ENCODE measurements around the gene JSRP1.

The JSRP1 gene

DNA sequence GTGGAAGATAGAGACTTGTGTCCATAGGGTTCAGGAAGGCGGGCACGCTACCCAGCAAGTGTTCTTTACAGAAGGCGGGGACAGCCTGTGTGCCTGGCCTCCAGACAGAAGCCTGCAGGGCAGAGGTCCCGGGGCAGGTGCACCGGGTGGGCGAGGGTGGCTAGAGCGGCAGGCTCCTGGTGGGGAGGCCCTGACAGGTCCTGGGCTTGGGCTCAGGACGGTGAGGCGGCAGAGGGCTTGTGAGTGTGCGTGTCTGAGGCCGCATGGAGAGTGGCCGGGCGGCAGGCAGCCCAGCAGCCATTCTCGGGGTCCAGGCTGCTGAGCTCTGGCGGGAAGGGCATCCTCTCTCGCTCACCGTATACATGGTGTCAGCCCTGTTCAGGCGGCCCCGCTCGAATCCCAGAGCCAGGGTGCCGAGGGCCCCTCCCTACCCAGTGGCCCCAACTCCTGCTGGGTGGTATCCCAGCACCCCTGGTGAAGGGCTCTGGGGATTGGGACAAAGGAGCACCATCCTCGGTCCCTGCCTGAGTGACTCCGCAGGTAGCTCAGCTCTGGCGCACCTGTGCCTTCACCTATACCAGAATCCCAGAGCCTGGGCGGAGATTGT is 10.1 kb downstream of the JSRP1 start:
- DNase-seq = no peak

DNA sequence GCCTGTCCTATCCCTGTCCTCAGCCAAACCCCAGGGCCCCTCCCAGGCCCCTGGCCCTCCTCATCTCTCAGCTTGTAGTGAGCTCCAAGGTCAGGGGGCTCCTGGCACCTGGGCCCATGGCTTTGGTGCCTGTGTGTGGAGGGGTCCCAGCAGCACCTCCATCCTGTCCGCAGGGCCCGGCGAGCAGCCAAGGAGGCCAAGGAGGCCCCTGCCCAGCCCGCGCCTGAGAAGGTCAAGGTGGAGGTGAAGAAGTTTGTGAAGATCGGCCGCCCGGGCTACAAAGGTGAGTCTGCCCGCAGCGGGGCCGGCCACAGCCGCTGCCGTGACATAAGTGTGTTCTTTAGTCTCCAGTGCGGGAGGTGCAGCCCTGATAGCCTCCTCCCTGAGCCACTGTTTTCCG is 10.9 kb downstream of the JSRP1 start:
- no peak for DNase-seq

DNA sequence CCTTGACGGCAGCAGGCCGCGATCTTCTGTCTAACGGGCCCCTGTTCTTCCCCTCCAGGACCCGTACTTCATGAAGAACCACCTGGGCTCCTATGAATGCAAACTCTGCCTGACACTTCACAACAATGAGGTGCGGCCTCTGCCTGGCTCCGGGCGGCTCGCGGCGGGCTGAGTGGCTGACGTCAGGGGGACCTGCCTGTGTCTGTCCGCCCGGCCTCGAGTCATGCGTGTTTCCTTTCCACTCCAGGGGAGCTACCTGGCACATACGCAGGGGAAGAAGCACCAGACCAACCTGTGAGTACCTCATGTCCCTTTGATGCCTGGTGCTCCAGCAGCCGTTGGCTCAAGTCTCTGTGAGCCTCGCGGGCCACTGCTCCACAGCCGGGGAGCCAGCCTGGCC is 11.7 kb downstream of the JSRP1 start:
- DNase-seq = no peak

DNA sequence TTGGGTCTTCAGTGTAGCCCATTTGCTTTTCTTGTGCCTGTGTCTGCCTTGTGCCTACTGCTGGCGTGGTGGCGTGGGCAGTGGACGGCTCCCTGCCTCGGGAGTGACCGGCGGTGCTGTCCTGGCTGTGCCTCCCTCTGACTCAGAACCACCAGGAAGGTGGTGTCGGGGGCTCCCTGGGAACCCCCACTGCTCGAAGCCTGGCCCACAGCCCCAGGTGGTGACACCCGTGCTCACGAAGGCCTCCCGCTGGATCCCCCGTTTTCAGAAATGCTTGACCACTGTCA is 12.1 kb downstream of the JSRP1 start:
- DNase-seq = no peak

DNA sequence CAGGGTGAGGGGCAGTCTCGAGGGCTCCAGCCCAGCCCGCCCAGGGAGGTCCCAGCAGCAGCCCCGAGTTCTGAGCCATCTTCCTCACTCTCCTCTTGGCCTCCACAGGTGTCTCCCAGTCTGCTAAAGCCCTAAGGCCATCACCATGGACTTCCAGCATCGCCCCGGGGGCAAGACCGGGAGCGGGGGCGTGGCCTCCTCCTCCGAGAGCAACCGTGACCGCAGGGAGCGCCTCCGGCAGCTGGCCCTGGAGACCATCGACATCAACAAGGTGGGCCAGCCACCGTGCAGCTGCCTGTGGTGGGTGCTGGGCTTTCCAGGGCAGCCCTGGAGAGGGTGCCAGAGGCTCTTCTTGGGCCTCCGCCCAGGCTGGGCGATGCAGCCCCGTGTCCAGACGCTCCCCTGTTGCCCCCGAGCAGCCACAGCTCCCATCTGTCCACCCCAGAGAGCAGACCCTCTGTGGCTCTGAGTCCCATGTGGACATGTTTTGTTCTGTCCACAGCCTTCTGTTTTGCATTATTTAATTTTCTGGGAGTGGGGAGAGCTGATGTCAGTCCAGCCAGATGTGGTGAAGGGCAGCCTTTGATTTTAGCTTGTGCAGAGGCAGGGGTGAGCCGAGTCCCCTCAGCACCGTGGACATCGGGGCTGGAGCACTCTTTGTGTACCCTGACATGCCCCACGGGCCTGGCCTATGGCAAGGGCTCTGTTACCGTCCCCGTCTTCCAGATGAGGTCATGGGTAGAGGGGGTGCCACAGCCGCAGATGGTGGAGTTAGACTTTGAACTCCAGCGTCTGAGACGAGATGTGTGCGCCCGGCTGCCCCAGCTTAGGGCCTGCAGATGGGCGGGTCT is 12.7 kb downstream of the JSRP1 start:
- DNase-seq = no peak

DNA sequence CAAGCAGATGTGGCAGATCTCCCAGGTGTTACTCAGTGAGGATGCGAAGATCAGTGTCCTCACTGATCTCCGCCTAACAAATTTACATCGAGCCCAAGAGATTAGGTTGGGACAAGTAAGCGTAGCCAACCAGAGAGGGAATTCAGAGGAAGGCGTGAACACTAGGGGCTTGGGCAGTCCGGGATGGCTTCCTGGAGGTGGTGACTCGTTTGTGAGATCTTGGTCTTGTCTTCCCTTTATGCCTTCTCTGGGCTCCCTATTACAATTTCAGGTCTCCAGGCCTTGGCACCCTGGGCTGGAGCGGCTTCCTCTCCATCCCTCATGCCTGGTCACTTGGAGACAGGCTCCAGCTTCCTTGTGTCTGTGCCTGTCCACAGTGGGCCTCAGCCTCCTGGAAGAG is 13.4 kb downstream of the JSRP1 start:
- no peak for DNase-seq

DNA sequence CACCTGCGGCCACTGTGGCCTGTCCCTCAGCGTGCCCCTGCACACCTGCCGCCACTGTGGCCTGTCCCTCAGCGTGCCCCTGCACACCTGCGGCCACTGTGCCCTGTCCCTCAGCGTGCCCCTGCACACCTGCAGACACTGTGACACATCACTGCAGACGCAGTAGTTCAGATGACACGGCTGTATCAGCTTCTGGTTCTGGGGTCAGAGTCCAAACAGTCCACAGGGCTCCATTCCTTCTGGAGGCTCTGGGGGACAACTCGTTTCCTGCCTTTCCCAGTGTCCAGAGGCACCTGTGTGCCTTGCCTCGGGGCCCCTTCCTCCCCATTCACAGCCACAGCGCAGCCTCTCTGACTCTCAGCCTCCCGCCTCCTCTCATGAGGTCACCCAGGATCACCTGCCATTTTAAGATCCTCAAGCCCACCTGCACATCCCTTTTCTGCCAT is 14.1 kb downstream of the JSRP1 start:
- no peak for DNase-seq

DNA sequence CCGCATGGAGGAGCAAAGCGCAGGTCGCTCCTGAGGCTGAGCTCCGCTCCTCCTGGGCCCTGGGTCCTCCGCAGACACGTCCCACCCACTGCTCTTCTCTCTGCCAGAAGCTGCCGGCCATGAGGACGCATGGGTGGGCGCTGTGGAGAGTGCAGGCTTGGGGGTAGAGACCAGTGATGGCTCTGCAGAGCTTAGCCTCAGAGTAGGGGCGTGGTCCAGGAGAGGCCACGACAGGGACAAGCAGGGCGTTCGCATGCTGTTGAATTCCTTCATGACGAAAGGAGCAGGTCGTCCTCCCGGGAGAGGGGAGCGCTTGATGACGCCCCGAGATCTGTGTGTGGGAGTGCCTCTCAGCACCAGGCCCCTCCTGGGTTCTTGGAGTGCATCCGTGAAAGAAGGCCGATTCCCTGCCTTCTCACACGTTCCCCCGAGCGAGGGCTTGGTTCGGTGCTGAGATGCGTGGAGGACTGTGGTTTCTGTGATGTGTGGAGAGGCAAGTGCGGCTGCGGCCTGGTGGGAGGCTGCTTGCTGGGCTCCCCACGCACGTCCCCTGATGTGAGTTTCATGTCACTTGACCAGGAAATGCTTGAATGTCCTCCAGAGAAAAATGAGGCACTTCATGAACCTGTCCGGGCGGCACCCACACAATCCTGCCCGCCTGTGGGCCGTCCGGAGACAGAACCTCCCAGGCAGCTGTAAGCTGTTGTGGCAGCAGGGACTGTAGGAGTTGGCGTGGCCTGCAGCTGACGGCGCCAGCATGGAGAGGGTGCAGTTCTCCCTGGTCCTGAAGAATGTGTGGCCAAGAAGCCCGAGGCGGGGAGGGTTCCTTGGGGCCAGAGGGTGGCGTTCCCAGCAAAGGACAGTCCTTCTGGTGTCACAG is 15.1 kb downstream of the JSRP1 start:
- no peak for DNase-seq

DNA sequence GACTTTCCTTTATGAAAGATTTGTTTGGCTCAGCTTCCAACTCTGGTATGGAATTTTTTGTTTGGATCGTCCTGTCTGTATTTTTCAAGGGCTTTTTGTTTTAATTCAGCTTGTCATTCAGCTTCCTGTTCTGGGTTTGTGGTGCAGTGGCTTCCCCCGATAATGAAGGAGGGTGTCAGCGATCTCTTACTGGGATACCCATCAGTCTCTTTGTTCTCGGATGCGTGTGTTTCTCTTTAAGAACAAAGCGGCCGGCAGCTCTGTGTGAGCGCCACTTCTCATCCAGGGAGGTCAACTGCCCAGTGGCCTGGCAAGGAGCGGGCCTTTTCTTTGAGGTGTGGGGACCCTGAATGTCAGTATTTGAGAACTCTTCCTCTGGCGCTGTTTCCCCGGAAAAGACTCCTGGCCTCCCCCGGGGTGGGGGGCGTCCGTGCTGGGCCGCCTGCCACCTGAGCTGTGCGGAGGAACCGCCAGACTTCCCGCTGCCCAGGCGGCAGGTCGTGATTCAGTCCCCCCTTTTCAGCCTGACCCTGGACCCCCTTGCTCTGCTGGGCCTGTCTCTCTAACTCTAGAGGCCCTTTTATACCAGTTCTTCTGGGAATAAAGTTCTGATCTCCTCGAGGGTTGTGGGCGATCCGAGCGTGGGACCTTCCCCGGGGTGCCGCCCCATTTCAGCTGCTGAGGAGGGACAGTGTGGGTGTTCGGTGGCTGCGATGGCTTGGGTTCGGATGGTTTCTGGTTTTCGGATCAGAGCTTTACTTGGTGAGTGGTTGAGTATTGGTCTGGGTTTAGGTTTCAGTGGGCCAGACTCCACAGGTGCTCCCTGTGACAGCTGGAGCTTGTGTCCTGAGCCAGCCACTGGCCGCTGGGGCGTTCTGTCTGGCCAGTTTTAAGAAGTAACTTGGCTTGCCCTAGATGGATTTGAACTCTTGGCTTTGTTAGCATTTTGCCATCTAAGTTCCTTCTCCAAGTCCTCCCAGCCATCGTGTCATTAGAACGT is 16.1 kb downstream of the JSRP1 start:
- no peak for DNase-seq

DNA sequence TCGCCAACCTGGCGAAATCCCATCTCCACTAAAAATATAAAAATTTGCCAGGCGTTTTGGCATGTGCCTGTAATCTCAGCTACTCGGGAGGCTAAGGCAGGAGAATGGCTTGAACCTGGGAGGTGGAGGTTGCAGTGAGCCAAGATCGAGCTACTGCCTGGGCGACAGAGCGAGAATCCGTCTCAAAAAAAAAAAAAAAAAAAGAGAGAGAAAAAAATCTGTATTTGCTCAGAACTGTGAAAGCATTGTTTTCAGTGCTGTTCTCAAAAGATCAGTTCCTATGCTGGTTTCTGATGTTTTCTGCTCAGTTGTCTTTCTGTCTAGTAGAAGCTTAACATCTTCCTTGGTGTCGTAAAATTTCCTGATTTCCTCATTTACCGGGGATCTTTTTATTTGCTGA is 17.0 kb downstream of the JSRP1 start:
- DNase-seq = no peak

DNA sequence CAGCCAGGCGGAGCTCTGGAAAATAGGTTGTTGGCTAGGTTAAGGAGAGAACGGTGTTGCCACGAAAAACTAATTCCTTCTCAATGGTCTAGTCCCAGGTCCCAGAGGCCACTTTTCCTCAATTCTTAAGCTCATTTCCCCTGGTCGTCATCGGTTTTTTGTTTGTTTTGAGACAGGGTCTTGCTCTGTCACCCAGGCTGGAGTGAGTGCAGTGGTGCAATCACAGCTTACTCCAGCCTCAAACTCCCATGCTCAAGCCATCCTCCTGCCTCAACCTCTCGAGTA is 18.4 kb downstream of the JSRP1 start:
- DNase-seq = no peak

DNA sequence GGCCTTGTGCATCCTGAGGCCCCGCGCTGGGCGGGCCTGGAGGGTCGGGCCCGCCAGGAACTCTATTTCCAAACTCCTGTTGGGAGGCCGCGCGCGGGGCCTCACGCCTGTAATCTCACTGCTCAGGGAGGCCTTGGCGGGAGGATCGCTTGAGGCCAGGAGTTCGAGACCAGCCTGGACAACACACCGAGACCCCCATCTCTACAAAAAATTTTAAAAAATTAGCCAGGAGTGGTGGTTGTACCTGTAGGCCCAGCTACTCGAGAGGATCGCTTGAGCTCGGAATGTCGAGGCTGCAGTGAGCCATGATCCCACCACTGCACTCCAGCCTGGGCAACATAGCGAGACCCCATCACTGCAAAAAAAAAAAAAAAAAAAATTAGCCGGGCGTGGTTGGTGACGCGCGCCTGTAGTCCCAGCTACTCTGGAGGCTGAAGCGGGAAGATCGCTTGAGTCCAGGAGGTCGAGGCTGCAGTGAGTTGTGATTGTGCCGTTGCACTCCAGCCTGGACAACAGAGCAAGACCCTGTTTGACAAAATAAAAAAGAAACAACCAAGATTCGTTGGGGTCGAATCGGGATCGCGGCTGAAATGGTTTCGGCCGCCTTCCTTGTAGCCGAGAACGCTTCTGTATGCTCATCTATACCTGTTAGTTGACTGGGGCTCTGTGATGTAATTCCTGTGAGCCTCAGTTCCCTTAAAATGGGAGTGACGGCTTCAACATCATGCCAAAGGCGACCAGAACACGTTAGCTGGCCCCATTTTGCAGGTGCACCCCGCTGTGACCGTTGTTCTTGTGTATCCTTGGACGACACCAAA is 19.0 kb downstream of the JSRP1 start:
- no peak for DNase-seq

DNA sequence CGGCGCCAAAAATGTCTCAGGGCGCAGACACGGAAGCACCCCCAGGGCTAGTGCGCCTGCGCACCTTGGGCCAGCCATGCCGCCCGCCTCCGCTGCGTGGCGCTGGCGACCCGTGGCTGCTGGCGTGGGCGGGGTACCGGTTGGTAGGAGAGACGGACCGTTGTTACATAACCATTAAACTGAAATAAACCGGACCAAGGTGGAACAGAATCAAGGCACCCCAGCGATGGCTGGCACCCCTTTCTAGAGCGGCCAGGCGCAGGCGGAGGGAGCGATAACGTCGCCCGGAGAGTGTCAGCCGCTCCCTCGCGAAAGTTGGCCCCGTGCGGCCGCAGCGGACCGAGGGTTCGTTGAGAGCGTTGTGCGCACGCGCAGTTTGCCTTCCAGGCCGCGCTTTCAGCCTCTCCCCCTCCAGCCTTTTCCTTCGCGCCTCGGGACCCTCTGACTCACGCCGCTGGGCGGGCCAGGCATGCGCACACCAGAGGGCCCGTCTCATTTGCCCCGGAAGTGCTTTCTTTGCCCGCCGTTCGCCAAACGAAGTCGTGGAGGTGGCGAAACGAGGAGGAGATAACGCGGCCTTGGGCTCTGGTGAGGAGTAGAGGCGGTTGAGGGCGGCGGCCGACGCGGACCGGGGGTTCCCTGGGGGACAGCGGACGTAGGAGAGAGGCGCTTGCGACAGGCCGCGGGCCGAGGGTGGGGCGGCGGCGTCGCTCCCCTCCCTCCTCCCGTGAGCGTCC is 19.7 kb downstream of the JSRP1 start, which contains the start of the genes PLEKHJ1 and SF3A2:
Gene PLEKHJ1, minus strand, starts transcription at position 16 of the 737 bp plus-strand sequence. CDS start 81 bp downstream, outside the sequence.
Gene SF3A2, plus strand, starts transcription at position 511 of the 737 bp plus-strand sequence. CDS start 6,595 bp downstream, outside the sequence.
- DNase-seq = peak; percentile 99

DNA sequence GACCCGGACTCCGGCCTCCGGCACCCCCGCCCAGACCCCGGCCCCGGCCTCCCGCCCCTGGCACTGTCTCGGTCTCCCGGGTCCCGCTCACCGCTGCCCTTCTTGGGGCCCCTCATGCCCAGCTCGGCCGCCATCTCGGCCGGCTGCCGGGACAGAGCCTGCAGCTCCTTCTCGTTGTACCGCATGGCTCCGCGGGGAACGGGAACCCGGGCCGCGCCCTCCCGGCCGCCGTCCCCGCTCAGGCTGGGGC is 20.2 kb downstream of the JSRP1 start:
- DNase-seq = no peak

DNA sequence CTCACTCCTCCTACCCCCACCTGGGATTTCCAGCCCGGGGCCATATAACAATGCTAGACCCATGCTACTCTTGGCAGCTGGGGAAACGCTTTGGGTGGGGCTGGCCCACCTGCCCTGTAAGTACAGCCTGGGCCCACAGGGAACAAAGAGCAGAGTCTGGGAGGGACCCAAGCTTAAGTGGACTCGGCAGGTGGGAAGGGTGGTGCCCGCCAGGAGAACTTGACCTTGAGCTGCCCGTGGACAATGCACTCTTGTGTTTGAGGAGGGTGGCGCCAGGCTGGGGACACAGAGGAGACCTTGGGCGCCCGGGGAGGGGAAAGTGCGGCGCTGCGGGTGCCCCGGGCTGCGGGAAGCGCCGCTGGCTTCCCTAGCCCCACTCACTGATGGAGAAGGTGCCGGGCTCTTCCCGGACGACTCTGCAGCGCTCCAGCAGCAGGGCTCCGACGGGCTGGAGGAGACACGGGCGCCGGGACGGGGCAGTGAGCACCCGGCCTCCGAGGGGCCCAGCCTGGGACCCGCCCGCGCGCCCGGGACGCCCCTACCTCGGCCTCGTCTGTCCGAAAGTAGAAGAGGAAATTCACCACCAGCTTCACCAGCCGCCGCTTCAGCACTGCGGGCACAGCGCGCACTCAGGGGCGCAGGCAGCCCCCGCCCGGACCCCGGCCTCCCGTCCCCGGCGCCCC is 20.7 kb downstream of the JSRP1 start:
- no peak for DNase-seq

DNA sequence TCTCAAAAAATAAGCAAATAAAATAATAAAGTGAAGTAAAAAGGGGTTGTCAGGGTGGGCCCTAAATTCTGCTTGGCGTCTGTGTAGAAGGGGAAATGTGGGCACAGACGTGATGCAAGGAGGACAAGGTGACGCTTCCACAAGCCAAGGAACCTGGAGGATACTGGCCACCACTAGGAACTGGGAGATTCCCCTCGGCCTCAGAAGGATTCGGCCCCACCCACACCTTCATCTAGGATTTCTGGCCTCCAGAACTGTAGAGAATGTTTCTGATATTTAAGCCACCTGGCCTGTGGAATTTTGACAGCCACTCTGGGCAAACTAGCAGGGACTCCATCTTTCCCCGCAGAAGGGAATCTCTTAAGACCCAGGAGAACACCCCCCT is 21.2 kb downstream of the JSRP1 start:
- no peak for DNase-seq

DNA sequence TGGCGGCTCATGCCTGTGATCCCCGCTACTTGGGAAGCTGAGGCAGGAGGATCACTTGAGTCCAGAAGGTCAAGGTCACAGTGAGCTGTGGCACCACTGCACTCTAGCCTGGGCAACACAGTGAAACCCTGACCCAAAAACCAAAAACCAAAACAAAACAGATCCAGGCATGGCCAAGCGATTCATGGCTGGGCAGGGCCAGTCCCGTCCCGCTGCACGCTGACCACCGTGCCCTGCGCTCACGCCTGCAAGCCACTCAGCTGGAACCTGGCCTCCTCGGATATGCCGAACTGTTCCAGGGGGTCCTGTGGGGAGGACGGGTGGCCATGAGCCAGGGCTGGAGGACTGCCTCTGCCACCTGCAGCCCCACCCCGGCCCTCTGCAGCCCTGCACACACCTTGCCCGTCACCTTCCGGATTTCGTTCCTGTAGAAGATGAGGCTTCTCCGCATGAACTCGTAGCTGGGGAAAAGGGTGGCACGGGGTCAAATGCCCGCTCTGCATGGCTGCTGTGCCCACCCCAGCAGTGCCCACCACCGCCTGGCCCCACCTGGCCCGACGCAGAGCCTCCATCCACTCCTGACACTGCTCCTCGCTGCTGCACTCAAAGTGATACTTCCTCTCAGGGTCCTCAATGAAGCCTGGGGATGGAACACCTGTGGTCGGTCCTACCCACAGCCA is 22.5 kb downstream of the JSRP1 start:
- no peak for DNase-seq

DNA sequence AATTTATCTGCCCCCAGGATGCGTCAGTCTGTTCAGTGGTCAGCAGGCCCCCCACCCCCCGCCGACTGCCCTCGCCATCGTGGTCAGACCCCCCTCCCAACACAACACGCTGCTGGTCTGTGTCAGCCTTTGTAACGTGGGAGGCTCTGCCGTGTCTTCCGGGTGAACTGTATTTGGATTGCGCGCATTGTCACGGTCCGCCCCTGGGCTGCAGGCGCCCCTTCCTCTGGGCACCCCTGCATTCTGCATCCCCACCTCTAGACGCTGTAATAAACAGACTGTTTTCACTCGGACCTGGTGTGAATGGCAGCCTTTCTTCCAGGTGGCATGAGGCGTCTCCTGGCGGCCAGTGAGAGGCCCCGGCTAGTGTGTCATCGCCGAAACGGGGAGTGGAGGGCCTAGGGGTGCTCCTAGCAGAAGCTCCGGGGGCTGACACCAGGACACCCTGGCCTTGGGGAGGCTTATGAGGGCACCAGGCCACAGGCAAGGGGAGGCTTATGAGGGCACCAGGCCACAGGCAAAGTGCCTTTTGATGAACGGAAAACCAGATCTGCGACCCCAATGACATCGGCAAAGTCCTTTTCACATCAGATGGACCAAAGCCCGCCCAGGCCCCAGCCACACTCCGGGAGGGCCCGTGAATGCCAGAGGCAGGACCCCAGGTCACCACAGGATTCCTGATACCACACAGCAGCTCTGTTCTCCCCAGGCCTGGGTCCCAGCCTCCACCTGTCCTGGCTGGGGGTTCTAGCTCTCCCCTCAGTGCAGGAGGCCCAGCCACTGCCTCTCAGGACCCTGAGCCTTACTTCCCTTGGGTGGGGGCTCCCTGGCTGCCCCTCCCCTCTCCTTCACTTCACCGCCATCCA is 23.7 kb downstream of the JSRP1 start:
- no peak for DNase-seq

DNA sequence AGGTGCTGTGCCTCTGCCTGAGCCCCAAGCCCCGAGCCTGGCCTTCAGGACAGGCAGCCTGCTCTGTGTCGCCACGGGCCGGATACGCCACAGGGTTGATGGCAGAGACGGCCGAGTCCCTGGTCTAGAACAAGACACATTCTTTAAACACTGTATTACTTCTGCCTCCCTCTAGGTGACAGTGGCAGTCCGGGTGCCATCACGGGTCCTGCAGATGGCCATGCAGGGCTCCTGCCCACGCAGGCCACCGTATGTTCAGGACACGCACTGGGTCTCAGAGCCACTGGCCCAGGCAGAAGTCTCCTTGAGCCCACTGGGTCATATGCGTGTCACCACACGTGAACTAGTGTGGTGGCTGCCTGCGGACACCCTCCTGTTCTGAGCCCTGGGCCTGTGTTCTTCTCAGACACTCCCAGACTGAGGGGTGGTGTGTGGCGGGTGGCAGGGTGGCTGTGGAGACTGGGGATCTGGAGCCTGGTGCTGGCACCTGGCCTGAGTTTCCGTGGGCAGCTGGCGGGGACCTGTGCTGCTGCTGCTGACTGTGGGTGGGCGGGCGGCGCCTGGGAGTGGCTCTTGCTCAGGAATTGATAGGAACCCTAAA is 24.5 kb downstream of the JSRP1 start:
- DNase-seq = no peak
